Measurements from ENCODE around the gene LRRC25. TPM values are rescaled to one million over a fixed set of nuclear protein-coding genes. Genes with fewer than 3 reads are reported as not detected.

Gene LRRC25
- polyA plus RNA-seq, 2 of the 4 experiments (the other 2 are of a cell fraction) = not detected

- 88% methylated on average over 8 of the region's 8 CpGs for WGBS (ENCODE audit: missing lambda C conversion rate)
- ChIA-PET CTCF (interaction anchor here (0.8 to 2.4 kb wide), 7 partner anchors 11 to 90 kb away, joined by 3 to 11 read pairs (median 4); no protein-coding TSS in a partner anchor), POLR2A (interaction anchor here (0.7 kb wide), 1 partner anchor 44 kb away, joined by 3 read pairs; the partner anchor contains the start of gene GDF15)
- ATAC-seq (no peak), DNase-seq (ENCODE audit: low read depth in 1 of 2, low spot score in 1 of 2) (no peak), FAIRE-seq (no peak)
- TF ChIP-seq ZFP36 (IDR thresholded peaks at IDR 0.05; ENCODE audit: borderline replicate concordance, partially characterized antibody) = peak; percentile 79
- TF ChIP-seq, protein P1, sequence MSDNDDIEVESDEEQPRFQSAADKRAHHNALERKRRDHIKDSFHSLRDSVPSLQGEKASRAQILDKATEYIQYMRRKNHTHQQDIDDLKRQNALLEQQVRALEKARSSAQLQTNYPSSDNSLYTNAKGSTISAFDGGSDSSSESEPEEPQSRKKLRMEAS (IDR thresholded peaks at IDR 0.05) = no peak
- Histone ChIP-seq H3K4me3 (no peak overlapping the region), H3K9me3 (no peaks in the 10 kb centered on the region), H3K4me2 (no peak overlapping the region), H3K27ac (0 out of 6 replicates have a peak overlapping the region, but pooled peaks of 1 of the 2 experiments have one; percentile 4), H3K4me1 (peaks cover 12% of the 10 kb centered on the region)
Measured at GRCh38 chr19:18342090-18342632, 55.3 kb downstream of the LRRC25 start.

Small RNA genes lying within 50 kb of the gene (small RNA-seq; reads per million reads assigned to genes)
- 0 to 16.4 (median 6.5) reads per million in 6 experiments for gene MIR3189

Other genes with a start within 250 kb of the LRRC25 start
- 5.3 and 6.7 TPM in 2 replicates for gene PIK3R2, start 244.5 kb downstream of the LRRC25 start, polyA plus RNA-seq (2011; rRNA removed)
- 8.3 to 12.4 TPM (median 9.3 TPM) in 3 replicates for gene PIK3R2, start 244.5 kb downstream of the LRRC25 start, polyA plus RNA-seq (2017; fragmentation: RNase III; extraction: RNeasy Plus Mini Kit Qiagen cat#74134 plus additional on column Dnase treatment)
- 11.2 and 12.3 TPM in 2 replicates for gene IFI30, start 223.8 kb downstream of the LRRC25 start, polyA plus RNA-seq (2011; rRNA removed)
- gene IFI30, start 223.8 kb downstream of the LRRC25 start, polyA plus RNA-seq (2017; fragmentation: RNase III; extraction: RNeasy Plus Mini Kit Qiagen cat#74134 plus additional on column Dnase treatment) = 13.5 to 19.8 TPM (median 16.8 TPM) in 3 replicates
- gene MPV17L2, start 204.4 kb downstream of the LRRC25 start, polyA plus RNA-seq (2011; rRNA removed) = 8.3 and 11.4 TPM in 2 replicates
- 12.2 to 13.9 TPM (median 12.3 TPM) in 3 replicates for gene MPV17L2, start 204.4 kb downstream of the LRRC25 start, polyA plus RNA-seq (2017; fragmentation: RNase III; extraction: RNeasy Plus Mini Kit Qiagen cat#74134 plus additional on column Dnase treatment)
- 0.39 and 1.0 TPM in 2 replicates for gene RAB3A, start 193.6 kb downstream of the LRRC25 start, polyA plus RNA-seq (2011; rRNA removed)
- gene RAB3A, start 193.6 kb downstream of the LRRC25 start, polyA plus RNA-seq (2017; fragmentation: RNase III; extraction: RNeasy Plus Mini Kit Qiagen cat#74134 plus additional on column Dnase treatment) = 1.0 to 1.6 TPM (median 1.4 TPM) in 3 replicates
- 0.25 and 0.54 TPM in 2 replicates for gene PDE4C, start 171.2 kb downstream of the LRRC25 start, polyA plus RNA-seq (2011; rRNA removed)
- 0.34 to 0.65 TPM (median 0.55 TPM) in 3 replicates for gene PDE4C, start 171.2 kb downstream of the LRRC25 start, polyA plus RNA-seq (2017; fragmentation: RNase III; extraction: RNeasy Plus Mini Kit Qiagen cat#74134 plus additional on column Dnase treatment)
- 0.34 and 0.63 TPM in 2 replicates for gene IQCN, start 123.2 kb downstream of the LRRC25 start, polyA plus RNA-seq (2011; rRNA removed)
- gene IQCN, start 123.2 kb downstream of the LRRC25 start, polyA plus RNA-seq (2017; fragmentation: RNase III; extraction: RNeasy Plus Mini Kit Qiagen cat#74134 plus additional on column Dnase treatment) = 0.49 to 0.64 TPM (median 0.50 TPM) in 3 replicates
- 52.9 and 68.9 TPM in 2 replicates for gene JUND, start 116.0 kb downstream of the LRRC25 start, polyA plus RNA-seq (2011; rRNA removed)
- 52.6 to 70.4 TPM (median 65.1 TPM) in 3 replicates for gene JUND, start 116.0 kb downstream of the LRRC25 start, polyA plus RNA-seq (2017; fragmentation: RNase III; extraction: RNeasy Plus Mini Kit Qiagen cat#74134 plus additional on column Dnase treatment)
- 106 and 154 TPM in 2 replicates for gene LSM4, start 74.5 kb downstream of the LRRC25 start, polyA plus RNA-seq (2011; rRNA removed)
- 169 to 180 TPM (median 171 TPM) in 3 replicates for gene LSM4, start 74.5 kb downstream of the LRRC25 start, polyA plus RNA-seq (2017; fragmentation: RNase III; extraction: RNeasy Plus Mini Kit Qiagen cat#74134 plus additional on column Dnase treatment)
- 7.1 and 8.6 TPM in 2 replicates for gene PGPEP1, start 57.0 kb downstream of the LRRC25 start, polyA plus RNA-seq (2011; rRNA removed)
- 4.5 to 5.9 TPM (median 5.3 TPM) in 3 replicates for gene PGPEP1, start 57.0 kb downstream of the LRRC25 start, polyA plus RNA-seq (2017; fragmentation: RNase III; extraction: RNeasy Plus Mini Kit Qiagen cat#74134 plus additional on column Dnase treatment)
- 67.8 and 78.5 TPM in 2 replicates for gene GDF15, start 11.5 kb downstream of the LRRC25 start, polyA plus RNA-seq (2011; rRNA removed)
- 53.4 to 58.4 TPM (median 56.9 TPM) in 3 replicates for gene GDF15, start 11.5 kb downstream of the LRRC25 start, polyA plus RNA-seq (2017; fragmentation: RNase III; extraction: RNeasy Plus Mini Kit Qiagen cat#74134 plus additional on column Dnase treatment)
- gene SSBP4, start 21.8 kb upstream of the LRRC25 start, polyA plus RNA-seq (2011; rRNA removed) = 5.4 and 6.9 TPM in 2 replicates
- 37.8 to 43.2 TPM (median 41.5 TPM) in 3 replicates for gene SSBP4, start 21.8 kb upstream of the LRRC25 start, polyA plus RNA-seq (2017; fragmentation: RNase III; extraction: RNeasy Plus Mini Kit Qiagen cat#74134 plus additional on column Dnase treatment)
- 17.6 and 18.0 TPM in 2 replicates for gene ISYNA1, start 40.5 kb upstream of the LRRC25 start, polyA plus RNA-seq (2011; rRNA removed)
- 48.5 to 71.0 TPM (median 60.7 TPM) in 3 replicates for gene ISYNA1, start 40.5 kb upstream of the LRRC25 start, polyA plus RNA-seq (2017; fragmentation: RNase III; extraction: RNeasy Plus Mini Kit Qiagen cat#74134 plus additional on column Dnase treatment)
- gene ELL, start 124.4 kb upstream of the LRRC25 start, polyA plus RNA-seq (2011; rRNA removed) = 1.1 and 1.6 TPM in 2 replicates
- 3.6 to 3.8 TPM (median 3.7 TPM) in 3 replicates for gene ELL, start 124.4 kb upstream of the LRRC25 start, polyA plus RNA-seq (2017; fragmentation: RNase III; extraction: RNeasy Plus Mini Kit Qiagen cat#74134 plus additional on column Dnase treatment)
- 53.3 and 56.1 TPM in 2 replicates for gene FKBP8, start 146.0 kb upstream of the LRRC25 start, polyA plus RNA-seq (2011; rRNA removed)
- gene FKBP8, start 146.0 kb upstream of the LRRC25 start, polyA plus RNA-seq (2017; fragmentation: RNase III; extraction: RNeasy Plus Mini Kit Qiagen cat#74134 plus additional on column Dnase treatment) = 97.0 to 124 TPM (median 123 TPM) in 3 replicates
- 62.8 and 73.6 TPM in 2 replicates for gene KXD1, start 160.2 kb upstream of the LRRC25 start, polyA plus RNA-seq (2011; rRNA removed)
- gene KXD1, start 160.2 kb upstream of the LRRC25 start, polyA plus RNA-seq (2017; fragmentation: RNase III; extraction: RNeasy Plus Mini Kit Qiagen cat#74134 plus additional on column Dnase treatment) = 83.9 to 90.6 TPM (median 87.4 TPM) in 3 replicates
- 888 and 1,266 TPM in 2 replicates for gene UBA52, start 174.2 kb upstream of the LRRC25 start, polyA plus RNA-seq (2011; rRNA removed)
- gene UBA52, start 174.2 kb upstream of the LRRC25 start, polyA plus RNA-seq (2017; fragmentation: RNase III; extraction: RNeasy Plus Mini Kit Qiagen cat#74134 plus additional on column Dnase treatment) = 942 to 959 TPM (median 947 TPM) in 3 replicates
- gene REX1BD, start 191.2 kb upstream of the LRRC25 start, polyA plus RNA-seq (2011; rRNA removed) = 13.3 and 23.1 TPM in 2 replicates
- gene REX1BD, start 191.2 kb upstream of the LRRC25 start, polyA plus RNA-seq (2017; fragmentation: RNase III; extraction: RNeasy Plus Mini Kit Qiagen cat#74134 plus additional on column Dnase treatment) = 47.3 to 50.3 TPM (median 47.7 TPM) in 3 replicates
- gene CRLF1, start 209.2 kb upstream of the LRRC25 start, polyA plus RNA-seq (2011; rRNA removed) = 0.37 and 1.3 TPM in 2 replicates
- 1.6 to 2.7 TPM (median 2.5 TPM) in 3 replicates for gene CRLF1, start 209.2 kb upstream of the LRRC25 start, polyA plus RNA-seq (2017; fragmentation: RNase III; extraction: RNeasy Plus Mini Kit Qiagen cat#74134 plus additional on column Dnase treatment)
- 0.94 and 2.0 TPM in 2 replicates for gene TMEM59L, start 215.2 kb upstream of the LRRC25 start, polyA plus RNA-seq (2011; rRNA removed)
- gene TMEM59L, start 215.2 kb upstream of the LRRC25 start, polyA plus RNA-seq (2017; fragmentation: RNase III; extraction: RNeasy Plus Mini Kit Qiagen cat#74134 plus additional on column Dnase treatment) = 2.8 to 5.0 TPM (median 4.6 TPM) in 3 replicates
- 1.1 and 1.8 TPM in 2 replicates for gene KLHL26, start 239.4 kb upstream of the LRRC25 start, polyA plus RNA-seq (2011; rRNA removed)
- 2.0 TPM in 3 replicates for gene KLHL26, start 239.4 kb upstream of the LRRC25 start, polyA plus RNA-seq (2017; fragmentation: RNase III; extraction: RNeasy Plus Mini Kit Qiagen cat#74134 plus additional on column Dnase treatment)

All from A549 (cell line).